Adrenal gland (tissue), 12 donors: ENCODE data around the gene PANX3. TPM values are rescaled to one million over a fixed set of nuclear protein-coding genes. Genes with fewer than 3 reads are reported as not detected.

ENCODE experiments used
- DNase-seq, 7 donors: peaks; one replicate each; pipeline ENCODE4 v3.0.0-alpha.2; 2019 to 2020
- H3K27ac ChIP-seq, 5 donors: fragments of 200-600 bp; sonication (generic) in 4 of 5; 1 replicate in 3 of 5; 2 replicates in 2 of 5; pipeline versions ENCODE4 v1.5.1 to v1.8.0; 2016 to 2020; ENCODE audit warnings: mild to moderate bottlenecking in 1 of 5
- H3K27me3 ChIP-seq: fragments of 200-600 bp; 2 replicates; pipeline ENCODE4 v1.8.0; 2021
- H3K36me3 ChIP-seq, 2 donors: fragments of 200-600 bp; replicated peaks in 1 of 2; 1 replicate in 1 of 2; 2 replicates in 1 of 2; pipeline versions ENCODE4 v1.5.1 to v1.8.0; 2018 to 2022
- H3K4me1 ChIP-seq, 2 donors: fragments of 200-600 bp; replicated peaks in 1 of 2; 1 replicate in 1 of 2; 2 replicates in 1 of 2; pipeline versions ENCODE4 v1.5.1 to v1.8.0; 2018 to 2021
- H3K4me3 ChIP-seq, 4 donors: fragments of 200-600 bp; sonication (generic) in 3 of 4; one replicate each; pipeline ENCODE4 v1.5.1; 2016 to 2018
- H3K9me3 ChIP-seq, 3 donors: fragments of 200-600 bp; sonication (generic) in 1 of 3; replicated peaks in 1 of 3; 1 replicate in 2 of 3; 2 replicates in 1 of 3; pipeline versions ENCODE4 v1.5.1 to v1.8.0; 2016 to 2021
- POLR2A ChIP-seq, 2 donors: fragments of 450-650 bp; IDR thresholded peaks; one replicate each; pipeline ENCODE4 v1.6.1; 2017; ENCODE audit warnings: antibody characterized with exemption in 2 of 2, mild to moderate bottlenecking in 2 of 2, moderate library complexity in 1 of 2
- WGBS, 4 donors: extraction: QIAGEN DNeasy Blood & Tissue Kit in 2 of 4; methylation state at CpG; one replicate each; pipeline versions ENCODE4 v1.1.5 to v1.1.7; 2013 to 2017; 5-methylcytosine and 5-hydroxymethylcytosine counted together
- intact Hi-C, 2 donors: fragments of 100-400 bp; cut with DNase I; formaldehyde crosslinking; loops; one replicate each; pipeline versions ENCODE4 v1.14.1 to v1.15.0; 2022 to 2023
- polyA plus RNA-seq, 3 donors: library from polyadenylated mRNA; stranded (reverse); fragments of 200-250 nt in 2 of 3; fragments of 350-450 nt in 1 of 3; fragmentation: Illumina TruSeq in 1 of 3; extraction: RNeasy Lipid Tissue Mini Kit (QIAGEN cat#74804) in 1 of 3; gene quantifications; one replicate each; pipeline ENCODE4 v1.2.3, GENCODE V29; 2013 to 2014
- total RNA-seq, 9 donors: library from RNA; depleted of rRNA in 4 of 9; stranded (reverse); fragments of >200 nt in 4 of 9; fragments of 120-200 nt in 1 of 9; fragmentation: NEBNext Ultra II Directional in 1 of 9; extraction: Animal tissue kit (Norgen Biotek cat#: 25700) in 1 of 9; gene quantifications; one replicate each; pipeline versions ENCODE4 v1.1.0 to v1.2.4, GENCODE V29; 2013 to 2023
- TF ChIP-seq, protein P1 (sequence below), 6 experiments: fragments of 450-650 bp in 4 of 6; fragments of 200-600 bp in 2 of 6; sonication (generic) in 1 of 6; IDR thresholded peaks; 1 replicate in 5 of 6; 2 replicates in 1 of 6; pipeline versions ENCODE4 v1.5.1 to v1.8.0; 2016 to 2021; ENCODE audit warnings: antibody characterized with exemption in 6 of 6, mild to moderate bottlenecking in 2 of 6, moderate library complexity in 1 of 6
- donor health status: healthy with polysubstance abuse.
- donor health status: Bipolar disorder and iron deficiency.
- donor health status: DM: yes; HTN: yes; CAD: no.
- donor health status: DM: no; HTN: no; CAD: no.
- donor health status: DM: no; HTN: no; CAD: no.
- donor health status: DM: yes; HTN: yes; CAD: no.

PANX3 gene
- total and polyA plus RNA-seq, 12 donors = not detected

- no peaks in the 10 kb centered on the region for H3K4me1 ChIP-seq
- TF ChIP-seq POLR2A (IDR thresholded peaks at IDR 0.05) = no peak
- TF ChIP-seq, protein P1, sequence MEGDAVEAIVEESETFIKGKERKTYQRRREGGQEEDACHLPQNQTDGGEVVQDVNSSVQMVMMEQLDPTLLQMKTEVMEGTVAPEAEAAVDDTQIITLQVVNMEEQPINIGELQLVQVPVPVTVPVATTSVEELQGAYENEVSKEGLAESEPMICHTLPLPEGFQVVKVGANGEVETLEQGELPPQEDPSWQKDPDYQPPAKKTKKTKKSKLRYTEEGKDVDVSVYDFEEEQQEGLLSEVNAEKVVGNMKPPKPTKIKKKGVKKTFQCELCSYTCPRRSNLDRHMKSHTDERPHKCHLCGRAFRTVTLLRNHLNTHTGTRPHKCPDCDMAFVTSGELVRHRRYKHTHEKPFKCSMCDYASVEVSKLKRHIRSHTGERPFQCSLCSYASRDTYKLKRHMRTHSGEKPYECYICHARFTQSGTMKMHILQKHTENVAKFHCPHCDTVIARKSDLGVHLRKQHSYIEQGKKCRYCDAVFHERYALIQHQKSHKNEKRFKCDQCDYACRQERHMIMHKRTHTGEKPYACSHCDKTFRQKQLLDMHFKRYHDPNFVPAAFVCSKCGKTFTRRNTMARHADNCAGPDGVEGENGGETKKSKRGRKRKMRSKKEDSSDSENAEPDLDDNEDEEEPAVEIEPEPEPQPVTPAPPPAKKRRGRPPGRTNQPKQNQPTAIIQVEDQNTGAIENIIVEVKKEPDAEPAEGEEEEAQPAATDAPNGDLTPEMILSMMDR (IDR thresholded peaks at IDR 0.05) = no peak
- H3K4me3 ChIP-seq = no peak overlapping the region
- WGBS, 4 donors = 74 to 79% (median 76%) methylated on average over 4 of the region's 4 CpGs
- no peak overlapping the region for H3K27ac ChIP-seq
- intact Hi-C loops = no loop called here
- H3K36me3 ChIP-seq = no peaks in the 10 kb centered on the region
- no peaks in the 10 kb centered on the region for H3K27me3 ChIP-seq
- no peaks in the 10 kb centered on the region for H3K9me3 ChIP-seq
- no peak for DNase-seq
These were observed 32.5 kb upstream of the PANX3 start for GRCh38 chr11:124578761-124579160.

DNA sequence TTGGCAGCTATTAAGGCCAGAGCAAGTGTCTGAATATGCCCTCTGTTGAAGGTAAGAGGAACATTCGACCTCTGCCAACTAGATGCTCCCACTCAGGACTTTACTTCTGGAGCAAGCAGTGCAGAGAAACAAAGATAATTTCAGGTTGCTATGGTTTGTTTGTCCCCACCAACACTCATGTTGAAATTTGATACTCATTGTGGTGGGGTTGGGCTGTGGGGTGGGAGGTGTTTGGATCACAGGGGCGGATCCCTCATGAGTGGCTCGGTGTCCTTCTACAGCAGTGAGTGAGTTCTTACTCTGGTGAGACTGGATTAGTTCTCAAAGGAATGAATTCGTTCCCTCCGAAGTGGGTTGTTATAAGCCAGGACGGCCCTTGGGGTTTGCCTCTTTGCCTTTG, 29.4 kb upstream of the PANX3 start:
- Histone ChIP-seq H3K27me3 (no peaks in the 10 kb centered on the region), H3K36me3 (no peaks in the 10 kb centered on the region), H3K4me3 (no peak overlapping the region), H3K9me3 (no peaks in the 10 kb centered on the region), H3K27ac (no peak overlapping the region), H3K4me1 (no peaks in the 10 kb centered on the region)
- TF ChIP-seq, protein P1 (IDR thresholded peaks at IDR 0.05) = no peak
- TF ChIP-seq POLR2A (IDR thresholded peaks at IDR 0.05) = no peak
- DNase-seq = no peak
- 71 to 83% (median 79%) methylated on average over 5 to 6 of the region's 6 CpGs for WGBS, 4 donors
- intact Hi-C loops = loop anchor here (5.0 to 10.0 kb wide), 2 partner anchors 160 to 167 kb away; partner anchors contain the start of gene OR8B4 (in 1 of the 2)

DNA sequence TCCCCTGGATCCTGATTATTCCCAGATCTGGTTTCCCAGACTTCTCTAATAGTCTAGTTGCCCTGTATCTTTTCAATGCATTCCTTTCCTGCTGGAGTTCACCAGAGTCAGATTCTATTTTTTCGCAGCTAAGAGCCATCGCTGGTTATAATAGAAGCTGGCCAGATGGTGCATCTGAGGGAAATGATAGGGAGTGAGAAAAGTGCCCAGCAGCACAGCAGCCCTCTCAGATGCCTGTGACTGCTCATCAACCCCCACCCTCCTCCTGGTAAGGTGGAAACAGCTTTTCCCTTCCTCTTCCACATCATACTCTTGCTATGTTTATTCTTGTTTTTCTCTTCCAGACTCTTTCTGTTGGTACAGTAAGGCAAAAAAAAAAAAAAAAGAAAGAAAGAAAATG, 28.7 kb upstream of the PANX3 start:
- Histone ChIP-seq H3K27ac (no peak overlapping the region), H3K36me3 (no peaks in the 10 kb centered on the region), H3K27me3 (peaks cover 3% of the 10 kb centered on the region), H3K9me3 (no peaks in the 10 kb centered on the region), H3K4me1 (no peaks in the 10 kb centered on the region), H3K4me3 (no peak overlapping the region)
- intact Hi-C loops = loop anchor here (5.0 to 10.0 kb wide), 2 partner anchors 160 to 168 kb away; partner anchors contain the start of gene OR8B4 (in 1 of the 2)
- no peak for DNase-seq
- 67 to 91% (median 83%) methylated on average over 2 of the region's 2 CpGs for WGBS, 4 donors
- TF ChIP-seq POLR2A (IDR thresholded peaks at IDR 0.05) = no peak
- TF ChIP-seq, protein P1 (IDR thresholded peaks at IDR 0.05) = no peak

GRCh38 chr11:124583781-124584180, 27.4 kb upstream of the PANX3 start:
- Histone ChIP-seq H3K36me3 (no peaks in the 10 kb centered on the region), H3K9me3 (no peaks in the 10 kb centered on the region), H3K4me1 (no peaks in the 10 kb centered on the region), H3K27me3 (peaks cover 3% of the 10 kb centered on the region), H3K27ac (no peak overlapping the region), H3K4me3 (no peak overlapping the region)
- DNase-seq = no peak
- TF ChIP-seq, protein P1 (IDR thresholded peaks at IDR 0.05) = no peak
- no peak for TF ChIP-seq POLR2A (IDR thresholded peaks at IDR 0.05)
- intact Hi-C loops = loop anchor here (5.0 to 10.0 kb wide), 2 partner anchors 161 to 169 kb away; partner anchors contain the start of gene OR8B4 (in 1 of the 2)
- 79 to 83% (median 80%) methylated on average over 8 of the region's 8 CpGs for WGBS, 4 donors
